Hematopoietic multipotent progenitor cell treated with erythropoietin and hydrocortisone succinate and interleukin-3 and kit ligand, for 6 days (in vitro differentiated cells): ENCODE measurements around the gene NUAK2.
"Not testable (repeated sequence)": the region's sequence is repeated elsewhere in the genome, so short reads cannot be mapped to it uniquely, and the experiment has no call there.

Experiments
- DNase-seq: peaks from one replicate; pipeline ENCODE4 v3.0.0-alpha.2; 2015

Gene NUAK2

DNA sequence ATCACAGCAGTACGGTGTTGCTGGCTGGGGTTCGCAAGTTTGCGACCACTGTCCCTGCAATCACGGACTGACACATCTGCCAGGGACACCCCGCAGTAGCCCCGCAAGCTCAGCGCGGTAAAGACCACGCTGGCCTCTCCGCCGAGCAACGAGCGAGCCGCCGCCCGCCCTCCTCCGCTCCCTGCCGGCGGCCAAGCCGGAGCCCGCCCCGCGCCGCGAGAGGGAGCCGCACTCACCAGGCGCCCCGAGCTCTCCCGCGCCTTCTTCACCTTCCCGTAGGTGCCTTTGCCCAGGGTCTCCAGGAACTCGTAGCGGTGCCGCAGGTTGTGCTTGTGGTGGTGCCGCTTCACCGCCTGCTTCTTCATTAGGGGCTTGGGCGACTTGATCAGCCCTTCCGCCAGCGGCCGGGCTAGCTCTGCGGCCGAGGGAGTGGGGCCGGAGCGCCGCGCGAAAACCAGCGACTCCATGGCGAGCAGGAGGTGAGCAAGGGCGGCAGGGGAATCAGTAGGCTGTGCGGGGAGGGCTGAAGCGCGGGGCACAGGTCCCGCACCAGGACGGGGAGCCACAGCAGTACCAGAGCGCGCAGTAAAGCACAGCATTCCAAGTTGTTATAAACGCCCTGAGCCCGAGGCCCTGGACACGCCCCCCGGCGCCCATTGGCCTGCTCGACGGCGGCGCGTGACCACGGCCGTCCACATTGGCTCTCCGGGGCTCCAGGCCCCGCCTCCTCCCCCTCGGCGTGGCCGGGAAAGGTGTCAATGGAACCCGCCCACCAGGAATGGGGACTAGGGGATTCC, at the start of gene NUAK2:
TSS of gene NUAK2 (minus strand) at position 584 of the 797 bp plus-strand sequence. CDS start at position 467, 117 bp downstream.
- peak; percentile 78 for DNase-seq

DNA sequence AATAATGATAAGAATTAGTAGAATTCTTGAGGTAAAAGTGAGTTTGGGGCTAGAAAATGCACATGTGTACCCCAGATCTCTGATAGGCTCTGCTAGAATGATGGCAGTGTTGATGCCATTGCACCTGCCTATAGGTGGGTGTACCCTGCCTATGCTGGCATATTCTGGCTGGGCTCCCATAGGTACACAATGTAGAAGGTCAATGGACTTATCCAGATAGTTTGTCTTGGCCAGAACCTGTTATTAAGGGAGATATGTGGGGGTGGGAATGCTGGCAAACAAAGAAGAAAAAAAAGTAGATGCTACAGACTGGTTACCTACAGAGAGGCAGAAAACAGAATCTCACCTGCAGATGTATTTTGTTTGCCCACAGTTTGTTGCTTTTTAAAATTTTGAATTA, 49.2 kb upstream of the NUAK2 start:
- DNase-seq, result no peak

- DNase-seq, result no peak
Measured at GRCh38 chr1:205369701-205370123, 48.2 kb upstream of the NUAK2 start.

GRCh38 chr1:205368478-205368877, 46.9 kb upstream of the NUAK2 start:
- no peak for DNase-seq

- DNase-seq, result peak; percentile 18
Measured at GRCh38 chr1:205365945-205366463, 44.5 kb upstream of the NUAK2 start.

DNA sequence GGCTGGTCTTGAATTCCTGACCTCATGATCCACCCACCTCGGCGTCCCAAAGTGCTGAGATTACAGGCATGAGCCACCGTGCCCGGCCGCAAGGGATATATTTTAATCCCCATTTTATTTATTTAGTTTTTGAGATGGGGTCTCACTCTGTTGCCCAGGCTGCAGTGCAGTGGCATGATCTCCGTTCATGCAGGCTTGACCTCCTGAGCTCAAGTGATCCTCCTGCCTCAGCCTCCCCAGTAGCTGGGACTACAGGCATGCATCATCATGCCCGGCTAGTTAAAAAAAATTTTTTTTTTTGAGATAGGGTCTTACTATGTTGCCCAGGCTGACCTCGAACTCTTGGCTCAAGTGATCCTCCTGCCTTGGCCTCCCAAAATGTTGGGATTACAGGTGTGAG, 43.5 kb upstream of the NUAK2 start:
- DNase-seq, result not testable (repeated sequence)

- DNase-seq, result no peak
Measured at GRCh38 chr1:205360891-205361290, 39.3 kb upstream of the NUAK2 start.

DNA sequence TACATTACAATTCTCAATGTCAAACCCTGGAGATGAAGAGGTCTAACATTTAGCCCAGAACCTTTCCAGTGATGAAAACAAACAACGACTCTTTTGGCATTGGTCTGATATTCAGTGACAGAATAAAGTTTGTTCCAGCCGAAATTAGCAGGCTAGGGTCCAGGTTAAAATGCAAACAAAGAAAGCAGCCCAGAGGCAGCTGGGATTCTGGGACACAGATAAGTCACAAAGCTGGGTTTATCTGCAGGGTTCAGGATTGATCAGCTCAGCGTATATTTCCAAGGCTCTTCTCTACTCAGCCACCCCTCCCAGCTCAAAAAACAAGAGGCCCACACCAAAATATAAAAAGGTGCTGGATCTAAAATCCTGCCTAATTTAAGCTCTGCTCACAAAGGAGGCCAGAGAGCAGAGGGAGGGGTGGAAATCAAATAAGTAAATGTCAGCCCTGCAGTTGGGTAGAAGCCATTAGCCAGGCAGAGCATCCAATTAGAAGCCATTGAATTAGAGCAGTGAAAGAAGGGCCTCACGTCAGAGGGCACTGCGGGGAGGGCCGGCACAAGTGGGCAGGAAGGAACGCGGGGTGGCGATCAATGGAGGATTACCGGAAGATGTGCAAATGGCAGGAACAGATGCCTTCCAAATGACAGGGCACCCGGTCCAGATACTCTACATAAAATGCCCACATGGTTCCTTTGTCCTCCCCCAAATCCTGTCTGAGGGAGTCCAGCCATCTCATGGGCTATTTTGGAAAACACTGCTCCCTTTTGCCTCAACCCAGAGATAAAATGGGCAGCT, 38.4 kb upstream of the NUAK2 start:
- DNase-seq, result no peak

DNA sequence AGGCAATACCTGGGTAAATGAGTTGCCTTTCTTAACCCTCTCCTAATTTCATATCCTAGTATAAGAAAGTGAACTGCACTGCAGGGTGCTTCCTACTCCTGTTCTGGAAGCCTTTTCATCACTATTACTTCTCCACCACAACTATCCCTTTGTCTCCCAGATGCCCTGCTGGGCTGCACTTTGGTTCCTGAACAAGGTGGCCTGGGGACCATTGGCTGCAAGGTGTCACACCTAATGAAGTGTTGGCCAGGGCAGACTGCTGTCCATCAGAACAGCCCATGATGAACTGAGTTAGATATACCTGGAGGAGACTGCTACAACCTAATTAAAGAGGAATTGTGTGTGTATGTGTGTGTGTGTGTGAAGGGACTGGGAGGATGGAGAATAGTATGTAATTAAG, 37.0 kb upstream of the NUAK2 start:
- DNase-seq, result no peak

DNA sequence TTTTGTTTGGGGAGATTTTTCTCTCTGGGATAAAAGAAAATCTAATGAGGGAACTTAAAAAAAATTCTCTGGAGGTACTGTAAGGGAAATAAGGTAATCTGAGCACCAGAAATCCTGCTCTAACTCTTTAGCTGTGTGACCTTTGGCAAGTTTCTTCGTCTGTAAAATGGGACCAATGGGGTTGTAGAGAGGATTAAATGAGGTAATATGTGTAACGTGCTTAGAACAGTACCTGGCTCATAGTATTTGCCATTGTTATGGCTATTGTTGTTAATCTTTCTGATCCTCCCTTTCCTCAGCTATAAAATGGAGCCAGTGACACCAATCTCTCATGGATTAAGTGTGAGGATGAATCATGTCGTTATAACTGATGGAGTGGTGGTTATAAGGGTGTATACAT, 36.0 kb upstream of the NUAK2 start:
- no peak for DNase-seq

- no peak for DNase-seq
Measured at GRCh38 chr1:205356440-205357139, 35.0 kb upstream of the NUAK2 start, which contains the start of gene KLHDC8A. Gene KLHDC8A, minus strand, starts transcription at chr1:205356922. Its CDS starts 13,318 bp downstream, at chr1:205343604.

- no peak for DNase-seq
Measured at GRCh38 chr1:205355075-205355453, 33.5 kb upstream of the NUAK2 start.

GRCh38 chr1:205354259-205355074, 32.9 kb upstream of the NUAK2 start:
- peak; percentile 87 for DNase-seq

GRCh38 chr1:205353612-205354011, 32.1 kb upstream of the NUAK2 start:
- DNase-seq, result no peak

- no peak for DNase-seq
Measured at GRCh38 chr1:205353191-205353590, 31.6 kb upstream of the NUAK2 start.

DNA sequence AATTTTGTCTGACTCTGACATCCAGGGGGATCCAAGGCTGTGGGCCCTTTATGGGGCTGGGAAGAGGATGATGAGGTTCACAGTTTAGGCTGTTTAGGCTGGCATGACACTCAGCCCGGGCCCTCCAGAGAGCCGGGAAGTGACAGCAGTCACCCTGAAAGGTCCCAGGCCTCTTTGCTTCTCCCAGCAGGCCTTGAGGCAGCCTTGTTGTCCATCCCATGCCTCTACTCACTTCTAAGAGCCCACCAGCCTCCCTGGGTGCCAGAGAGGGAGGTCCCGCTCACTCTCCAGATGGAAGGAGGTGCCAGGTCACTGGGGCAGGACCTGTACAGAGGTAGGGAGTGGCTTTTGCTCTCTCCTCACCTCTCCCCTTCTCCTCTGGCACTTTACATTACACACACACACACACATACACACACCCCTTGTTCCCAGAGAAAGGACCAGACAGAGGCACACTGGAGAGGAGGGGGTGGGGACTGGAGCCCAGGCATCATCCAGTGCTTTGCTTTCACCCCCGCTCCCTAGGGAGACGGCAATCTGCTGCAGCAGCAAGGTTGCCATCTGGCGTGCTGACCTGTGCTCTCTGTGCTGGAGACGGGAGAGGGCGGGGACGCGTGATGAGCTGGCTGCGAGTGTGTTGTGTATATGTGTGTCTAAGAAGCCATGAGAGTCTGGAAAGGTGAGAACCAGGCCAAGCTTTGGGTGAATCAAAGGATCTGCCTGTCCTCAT, 30.6 kb upstream of the NUAK2 start:
- no peak for DNase-seq

- no peak for DNase-seq
Measured at GRCh38 chr1:205350691-205351141, 29.2 kb upstream of the NUAK2 start.

DNA sequence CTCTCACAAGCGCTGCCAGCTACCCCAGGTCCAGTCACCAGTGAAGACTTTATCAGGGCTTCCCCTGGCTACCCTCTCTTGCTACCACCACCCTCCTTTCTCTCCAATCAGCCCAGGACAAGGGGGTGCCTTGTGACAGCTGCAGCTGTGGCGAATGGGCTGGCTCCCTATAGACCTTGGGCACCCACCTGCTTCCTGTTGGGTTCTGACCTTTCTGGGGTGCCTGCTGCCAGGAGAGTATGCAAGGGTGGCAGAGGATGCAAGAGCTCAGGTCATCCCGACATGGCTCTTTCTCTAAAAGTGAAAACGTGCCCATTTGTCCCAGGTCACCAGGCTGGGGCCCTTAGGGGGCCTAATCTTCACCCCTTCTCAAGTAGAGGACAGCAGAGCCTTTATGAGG, 28.6 kb upstream of the NUAK2 start:
- DNase-seq, result no peak

DNA sequence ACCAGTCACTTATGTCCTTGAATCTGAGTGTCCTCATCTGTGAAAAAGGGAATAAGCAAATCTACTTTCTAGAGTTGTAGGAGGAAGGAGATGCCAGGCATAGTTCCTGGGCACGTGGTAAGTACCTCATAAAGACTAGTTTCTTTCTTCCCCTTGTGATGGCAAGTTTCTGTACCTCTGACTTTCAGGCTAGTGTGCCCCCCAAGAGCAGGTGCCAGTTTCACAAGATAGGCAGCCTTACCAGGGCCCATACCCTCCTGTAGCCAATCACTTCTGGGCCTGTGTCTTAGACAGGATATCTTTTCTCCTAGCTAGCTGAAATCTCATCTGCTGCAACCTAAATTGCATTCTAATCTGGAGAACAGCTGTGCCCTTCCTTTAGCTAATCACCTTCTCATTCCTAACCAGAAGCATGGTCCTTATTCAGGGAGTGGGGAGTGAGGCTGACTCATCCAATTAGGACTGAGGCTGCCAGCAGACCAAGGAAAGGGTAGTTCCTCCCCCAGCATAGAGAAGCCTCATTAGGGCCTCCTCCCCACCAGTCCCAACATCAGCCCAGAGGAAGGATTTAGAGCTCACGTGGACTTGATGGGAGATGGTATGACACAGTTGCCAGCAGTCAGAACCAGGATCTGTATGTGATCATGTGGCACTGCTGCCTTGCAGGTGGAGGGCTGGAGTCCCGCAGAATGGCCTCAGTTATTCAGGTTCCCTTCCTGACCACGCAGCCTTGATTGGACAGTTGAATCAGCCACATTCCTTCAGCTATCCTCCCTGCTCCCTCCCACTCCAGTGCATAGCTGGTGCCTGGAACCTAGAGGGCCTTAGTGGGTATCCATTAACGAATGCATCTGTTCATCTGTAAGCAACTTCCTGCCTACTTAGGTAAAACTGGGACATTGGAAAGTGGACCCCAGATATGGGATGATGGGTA, 27.3 kb upstream of the NUAK2 start:
- no peak for DNase-seq

GRCh38 chr1:205346956-205347574, 25.5 kb upstream of the NUAK2 start:
- DNase-seq, result no peak
